Stimulated activated CD8-positive, alpha-beta memory T cell treated with anti-CD3 and anti-CD28 coated beads, Interleukin-12 subunit alpha, Interleukin-12 subunit beta, amount 100 ng/mL, for 1 hour (primary cell): Measurements from ENCODE around the gene BST1.
A peak's percentile ranks its signal among the peaks of the same experiment; 100 is the strongest.
"Not testable (repeated sequence)": the region's sequence is repeated elsewhere in the genome, so short reads cannot be mapped to it uniquely, and the experiment has no call there.

Experiments used
- DNase-seq: peaks from one replicate; pipeline ENCODE4 v3.0.0-alpha.2; 2020; ENCODE audit warnings: low read depth

The BST1 gene

GRCh38 chr4:15746110-15746509, 43.2 kb downstream of the BST1 start:
- DNase-seq: no peak

- DNase-seq: no peak
Measured at GRCh38 chr4:15749001-15749400, 46.1 kb downstream of the BST1 start.

- no peak for DNase-seq
Measured at GRCh38 chr4:15751153-15751552, 48.3 kb downstream of the BST1 start.

- DNase-seq: no peak
Measured at GRCh38 chr4:15753081-15753480, 50.2 kb downstream of the BST1 start.

GRCh38 chr4:15753786-15754185, 50.9 kb downstream of the BST1 start:
- no peak for DNase-seq

- peak; percentile 10 for DNase-seq
Measured at GRCh38 chr4:15754323-15754722, 51.5 kb downstream of the BST1 start.

- no peak for DNase-seq
Measured at GRCh38 chr4:15755321-15756155, 52.7 kb downstream of the BST1 start.

GRCh38 chr4:15756361-15756861, 53.5 kb downstream of the BST1 start:
- peak; percentile 47 for DNase-seq

- no peak for DNase-seq
Measured at GRCh38 chr4:15757054-15757453, 54.2 kb downstream of the BST1 start.

GRCh38 chr4:15758294-15758693, 55.4 kb downstream of the BST1 start:
- DNase-seq: no peak

- not testable (repeated sequence) for DNase-seq
Measured at GRCh38 chr4:15762460-15762859, 59.6 kb downstream of the BST1 start.

- no peak for DNase-seq
Measured at GRCh38 chr4:15765391-15765790, 62.5 kb downstream of the BST1 start.

- peak; percentile 11 for DNase-seq
Measured at GRCh38 chr4:15765910-15766697, 63.2 kb downstream of the BST1 start.

- no peak for DNase-seq
Measured at GRCh38 chr4:15766821-15767220, 64.0 kb downstream of the BST1 start.

- no peak for DNase-seq
Measured at GRCh38 chr4:15769202-15769601, 66.3 kb downstream of the BST1 start.

- DNase-seq: no peak
Measured at GRCh38 chr4:15771216-15772058, 68.6 kb downstream of the BST1 start.

- no peak for DNase-seq
Measured at GRCh38 chr4:15774020-15774420, 71.2 kb downstream of the BST1 start.

GRCh38 chr4:15776871-15777648, 74.2 kb downstream of the BST1 start:
- DNase-seq: no peak

- DNase-seq: no peak
Measured at GRCh38 chr4:15777697-15778288, 74.9 kb downstream of the BST1 start.

GRCh38 chr4:15778289-15779241, 75.7 kb downstream of the BST1 start, which contains the start of gene CD38:
Gene CD38, plus strand, starts transcription at chr4:15778328. Its CDS starts 87 bp downstream, at chr4:15778415.
- peak; percentile 12 for DNase-seq
